ENCODE measurements around the gene SLC36A3. TPM values are rescaled to one million over a fixed set of nuclear protein-coding genes. Genes with fewer than 3 reads are reported as not detected.

Gene SLC36A3
- total and polyA plus RNA-seq, 7 donors, result not detected

GRCh38 chr5:151254556-151254955, 49.0 kb downstream of the SLC36A3 start:
- Histone ChIP-seq H3K27ac (no peak overlapping the region), H3K9me3 (no peaks in the 10 kb centered on the region), H3K4me1 (peaks cover 0 to 43% (median 19%) of the 10 kb centered on the region in 4 donors), H3K4me3 (peak overlapping the region in 1 of 4 donors; percentile 76), H3K36me3 (no peaks in the 10 kb centered on the region), H3K27me3 (no peaks in the 10 kb centered on the region)
- WGBS, 2 donors, result 76 to 78% methylated on average over 1 of the region's 1 CpG
- TF ChIP-seq CTCF (IDR thresholded peaks at IDR 0.05) (no peak), EP300 (IDR thresholded peaks at IDR 0.05) (no peak), POLR2AphosphoS5 (IDR thresholded peaks at IDR 0.05) (no peak), POLR2A (IDR thresholded peaks at IDR 0.05) (no peak)
- no peak for DNase-seq
- intact Hi-C loops (cut with DNase I), result no loop called here

GRCh38 chr5:151253605-151253950, 50.0 kb downstream of the SLC36A3 start:
- H3K9me3 ChIP-seq, result no peaks in the 10 kb centered on the region
- H3K4me3 ChIP-seq, result peak overlapping the region; percentile 57 to 84 (median 73)
- peaks cover 0 to 43% (median 19%) of the 10 kb centered on the region in 4 donors for H3K4me1 ChIP-seq
- no peak for DNase-seq
- no peaks in the 10 kb centered on the region for H3K27me3 ChIP-seq
- intact Hi-C loops (cut with DNase I), result no loop called here
- peak overlapping the region; percentile 76 to 87 (median 86) for H3K27ac ChIP-seq
- 12 to 21% methylated on average over 5 of the region's 5 CpGs for WGBS, 2 donors
- H3K36me3 ChIP-seq, result no peaks in the 10 kb centered on the region
- TF ChIP-seq CTCF (IDR thresholded peaks at IDR 0.05), result no peak
- no peak for TF ChIP-seq POLR2AphosphoS5 (IDR thresholded peaks at IDR 0.05)
- no peak for TF ChIP-seq EP300 (IDR thresholded peaks at IDR 0.05)
- no peak for TF ChIP-seq POLR2A (IDR thresholded peaks at IDR 0.05)

GRCh38 chr5:151252762-151253604, 50.6 kb downstream of the SLC36A3 start, which contains the start of gene GM2A:
GM2A (plus strand) TSS chr5:151253185; CDS start chr5:151253217, 32 bp downstream.
- H3K4me3 ChIP-seq, result peak within 1 kb of the TSS; percentile 57 to 84 (median 73)
- peak within 1 kb of the TSS; percentile 78 to 87 (median 86) for H3K27ac ChIP-seq
- no peaks in the 10 kb centered on the region for H3K9me3 ChIP-seq
- WGBS, 2 donors, result 0 to 1% methylated on average over 52 of the region's 52 CpGs
- peaks cover 0 to 42% (median 18%) of the 10 kb centered on the region in 4 donors for H3K4me1 ChIP-seq
- no peaks in the 10 kb centered on the region for H3K36me3 ChIP-seq
- no peaks in the 10 kb centered on the region for H3K27me3 ChIP-seq
- intact Hi-C loops (cut with DNase I), result no loop called here
- TF ChIP-seq POLR2A (IDR thresholded peaks at IDR 0.05) (peak; percentile 50 to 81), CTCF (IDR thresholded peaks at IDR 0.05) (no peak), POLR2AphosphoS5 (IDR thresholded peaks at IDR 0.05) (peak; percentile 75 to 96 (median 78)), EP300 (IDR thresholded peaks at IDR 0.05) (peak in 1 of 4 donors; percentile 26)
- DNase-seq, result peak; percentile 100

- intact Hi-C loops (cut with DNase I), result no loop called here
- no peak for DNase-seq
Measured at GRCh38 chr5:151251621-151252020, 51.9 kb downstream of the SLC36A3 start.

More at GRCh38 chr5:151251621-151252020, 51.9 kb downstream of the SLC36A3 start:
- H3K36me3 ChIP-seq, result no peaks in the 10 kb centered on the region
- TF ChIP-seq POLR2A (IDR thresholded peaks at IDR 0.05) (no peak), POLR2AphosphoS5 (IDR thresholded peaks at IDR 0.05) (no peak), EP300 (IDR thresholded peaks at IDR 0.05) (no peak), CTCF (IDR thresholded peaks at IDR 0.05) (no peak)
- no peaks in the 10 kb centered on the region for H3K9me3 ChIP-seq
- WGBS, 2 donors, result 93 to 96% methylated on average over 4 of the region's 4 CpGs
- H3K4me3 ChIP-seq, result no peak overlapping the region
- H3K4me1 ChIP-seq, result peaks cover 0 to 36% (median 15%) of the 10 kb centered on the region in 4 donors
- H3K27me3 ChIP-seq, result no peaks in the 10 kb centered on the region
- peak overlapping the region in 2 of 4 donors; percentile 74 to 77 for H3K27ac ChIP-seq
